Effector memory CD4-positive, alpha-beta T cell (primary cell): Measurements from ENCODE around the gene SMYD2.

ENCODE experiments used
- DNase-seq, 3 donors: peaks; one replicate each; pipeline ENCODE4 v3.0.0-alpha.2; 2020
- H3K27ac ChIP-seq: 2 replicates; pipeline ENCODE4 v1.7.0; 2013; ENCODE audit warnings: mild to moderate bottlenecking, low read length, moderate library complexity; ENCODE audit not compliant: insufficient read depth, poor library complexity, severe bottlenecking
- H3K27me3 ChIP-seq: replicated peaks from 2 replicates; pipeline ENCODE4 v1.7.0; 2013; ENCODE audit warnings: mild to moderate bottlenecking, low read length; ENCODE audit not compliant: insufficient read depth, control insufficient read depth, poor library complexity, severe bottlenecking
- H3K36me3 ChIP-seq: 2 replicates; pipeline ENCODE4 v1.7.0; 2013; ENCODE audit warnings: mild to moderate bottlenecking, low read length, moderate library complexity; ENCODE audit not compliant: control insufficient read depth, insufficient read depth
- H3K4me1 ChIP-seq: 2 replicates; pipeline ENCODE4 v1.7.0; 2013; ENCODE audit warnings: low read length, mild to moderate bottlenecking; ENCODE audit not compliant: control insufficient read depth, insufficient read depth, poor library complexity, severe bottlenecking
- H3K4me3 ChIP-seq: 2 replicates; pipeline ENCODE4 v1.7.0; 2013; ENCODE audit warnings: low read length, low read depth, mild to moderate bottlenecking; ENCODE audit not compliant: insufficient read depth, poor library complexity, severe bottlenecking
- H3K9me3 ChIP-seq: 2 replicates; pipeline ENCODE4 v1.7.0; 2013; ENCODE audit warnings: mild to moderate bottlenecking, low read length, moderate library complexity; ENCODE audit not compliant: control insufficient read depth

The SMYD2 gene

GRCh38 chr1:214370615-214371014 is 89.7 kb downstream of the SMYD2 start:
- no peaks in the 10 kb centered on the region for H3K36me3 ChIP-seq
- H3K27ac ChIP-seq = no peak overlapping the region
- no peaks in the 10 kb centered on the region for H3K27me3 ChIP-seq
- H3K4me3 ChIP-seq = no peak overlapping the region
- no peak for DNase-seq
- H3K9me3 ChIP-seq = no peaks in the 10 kb centered on the region
- no peaks in the 10 kb centered on the region for H3K4me1 ChIP-seq

GRCh38 chr1:214372092-214372491 is 91.1 kb downstream of the SMYD2 start:
- Histone ChIP-seq H3K27me3 (no peaks in the 10 kb centered on the region), H3K36me3 (no peaks in the 10 kb centered on the region), H3K27ac (no peak overlapping the region), H3K4me3 (no peak overlapping the region), H3K4me1 (no peaks in the 10 kb centered on the region), H3K9me3 (no peaks in the 10 kb centered on the region)
- no peak for DNase-seq

GRCh38 chr1:214377485-214377884 is 96.5 kb downstream of the SMYD2 start:
- H3K4me1 ChIP-seq = no peaks in the 10 kb centered on the region
- no peaks in the 10 kb centered on the region for H3K27me3 ChIP-seq
- no peaks in the 10 kb centered on the region for H3K36me3 ChIP-seq
- no peak overlapping the region for H3K27ac ChIP-seq
- H3K9me3 ChIP-seq = no peaks in the 10 kb centered on the region
- H3K4me3 ChIP-seq = no peak overlapping the region
- DNase-seq = no peak

GRCh38 chr1:214377886-214378285 is 96.9 kb downstream of the SMYD2 start:
- no peaks in the 10 kb centered on the region for H3K36me3 ChIP-seq
- no peak overlapping the region for H3K4me3 ChIP-seq
- no peak for DNase-seq
- H3K27ac ChIP-seq = no peak overlapping the region
- no peaks in the 10 kb centered on the region for H3K4me1 ChIP-seq
- H3K9me3 ChIP-seq = no peaks in the 10 kb centered on the region
- no peaks in the 10 kb centered on the region for H3K27me3 ChIP-seq

DNA sequence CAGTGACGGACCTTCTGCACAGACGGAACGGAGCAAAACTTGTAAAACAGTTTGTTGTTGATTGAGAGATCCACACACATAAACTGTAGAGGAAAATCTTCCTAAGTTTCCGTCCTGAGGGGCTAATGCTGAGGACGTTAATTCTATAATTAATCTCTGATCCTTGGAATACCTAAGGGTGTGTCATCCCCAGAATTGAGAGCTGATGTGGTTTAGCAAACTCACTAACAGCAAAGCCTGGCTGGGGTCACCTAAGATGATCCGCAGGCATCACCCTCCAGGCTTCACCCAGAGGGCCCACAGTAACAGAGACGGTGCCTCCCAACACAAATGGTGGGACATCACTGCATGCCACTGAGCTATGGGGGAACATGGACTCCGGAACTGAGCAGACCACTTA is 97.5 kb downstream of the SMYD2 start:
- no peak overlapping the region for H3K27ac ChIP-seq
- no peak overlapping the region for H3K4me3 ChIP-seq
- no peak for DNase-seq
- no peaks in the 10 kb centered on the region for H3K4me1 ChIP-seq
- H3K36me3 ChIP-seq = no peaks in the 10 kb centered on the region
- no peaks in the 10 kb centered on the region for H3K27me3 ChIP-seq
- H3K9me3 ChIP-seq = no peaks in the 10 kb centered on the region

DNA sequence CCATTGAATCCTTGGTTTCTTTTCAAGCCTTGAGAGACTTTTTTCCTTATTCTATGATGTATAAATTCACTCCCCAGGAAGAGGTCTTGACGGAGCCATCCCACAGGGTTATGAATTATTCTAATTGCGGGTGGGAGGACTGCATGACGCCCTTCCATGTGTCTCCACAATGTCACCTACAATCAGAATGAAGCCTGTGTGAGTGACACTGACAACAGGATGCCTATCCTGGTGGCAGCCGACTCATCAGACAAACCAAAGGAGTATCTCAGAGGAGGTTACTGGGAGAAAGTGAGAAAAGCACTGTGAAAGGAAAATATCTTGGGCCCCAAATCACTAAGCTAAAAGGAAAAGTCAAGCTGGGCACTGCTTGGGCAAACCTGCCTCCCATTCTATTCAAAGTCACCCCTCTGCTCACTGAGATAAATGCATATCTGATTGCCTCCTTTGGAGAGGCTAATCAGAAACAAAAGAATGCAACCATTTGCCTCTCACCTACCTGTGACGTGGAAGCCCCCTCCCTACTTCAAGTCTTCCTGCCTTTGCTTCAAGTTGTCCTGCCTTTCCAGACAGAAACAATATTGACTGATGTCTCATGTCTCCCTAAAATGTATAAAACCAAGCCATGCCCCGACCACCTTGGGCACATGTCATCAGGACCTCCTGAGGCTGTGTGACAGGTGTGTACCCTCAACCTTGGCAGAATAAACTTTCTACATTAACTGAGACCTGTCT is 98.4 kb downstream of the SMYD2 start:
- Histone ChIP-seq H3K27ac (no peak overlapping the region), H3K4me3 (no peak overlapping the region), H3K9me3 (no peaks in the 10 kb centered on the region), H3K4me1 (no peaks in the 10 kb centered on the region), H3K36me3 (no peaks in the 10 kb centered on the region), H3K27me3 (no peaks in the 10 kb centered on the region)
- no peak for DNase-seq

- H3K9me3 ChIP-seq = no peaks in the 10 kb centered on the region
- H3K36me3 ChIP-seq = no peaks in the 10 kb centered on the region
- no peak overlapping the region for H3K4me3 ChIP-seq
- DNase-seq = no peak
- H3K4me1 ChIP-seq = no peaks in the 10 kb centered on the region
- no peaks in the 10 kb centered on the region for H3K27me3 ChIP-seq
- H3K27ac ChIP-seq = no peak overlapping the region
These were observed 99.4 kb downstream of the SMYD2 start for GRCh38 chr1:214380396-214380795.

DNA sequence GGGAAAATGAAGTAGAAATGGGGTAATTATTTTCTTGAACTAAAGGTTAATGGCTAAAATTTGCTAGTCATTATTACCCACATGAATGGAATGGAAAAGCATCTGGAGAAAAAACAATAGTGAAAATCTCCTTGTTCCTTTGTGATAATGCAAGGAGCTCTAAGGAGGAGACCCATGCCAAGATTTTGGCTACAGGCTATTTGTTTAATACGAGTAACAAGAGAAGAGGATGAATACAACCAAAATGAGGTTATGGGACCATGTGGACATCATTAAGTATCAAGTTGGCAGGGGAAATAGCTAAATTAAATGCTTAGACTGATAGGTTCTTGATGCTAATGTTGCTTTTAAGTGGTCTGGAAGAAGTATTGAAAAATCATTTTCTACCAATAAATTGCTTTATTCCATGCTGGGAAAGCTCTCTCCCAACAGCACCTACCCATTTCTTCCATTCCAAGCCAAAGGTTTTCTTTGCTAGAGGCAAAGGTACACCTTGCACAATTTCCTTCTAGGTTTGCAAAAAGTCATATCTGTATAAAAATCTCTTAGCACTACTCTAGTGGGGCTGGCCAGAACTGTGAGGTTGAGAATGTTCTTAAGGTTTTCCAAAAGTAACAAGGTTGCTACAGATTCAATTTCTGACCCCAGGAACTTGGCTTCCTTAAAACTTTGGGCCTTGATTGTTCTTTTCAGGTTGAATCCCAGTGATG is 100.2 kb downstream of the SMYD2 start:
- Histone ChIP-seq H3K9me3 (no peaks in the 10 kb centered on the region), H3K4me3 (no peak overlapping the region), H3K27me3 (no peaks in the 10 kb centered on the region), H3K36me3 (no peaks in the 10 kb centered on the region), H3K4me1 (no peaks in the 10 kb centered on the region), H3K27ac (no peak overlapping the region)
- DNase-seq = no peak

DNA sequence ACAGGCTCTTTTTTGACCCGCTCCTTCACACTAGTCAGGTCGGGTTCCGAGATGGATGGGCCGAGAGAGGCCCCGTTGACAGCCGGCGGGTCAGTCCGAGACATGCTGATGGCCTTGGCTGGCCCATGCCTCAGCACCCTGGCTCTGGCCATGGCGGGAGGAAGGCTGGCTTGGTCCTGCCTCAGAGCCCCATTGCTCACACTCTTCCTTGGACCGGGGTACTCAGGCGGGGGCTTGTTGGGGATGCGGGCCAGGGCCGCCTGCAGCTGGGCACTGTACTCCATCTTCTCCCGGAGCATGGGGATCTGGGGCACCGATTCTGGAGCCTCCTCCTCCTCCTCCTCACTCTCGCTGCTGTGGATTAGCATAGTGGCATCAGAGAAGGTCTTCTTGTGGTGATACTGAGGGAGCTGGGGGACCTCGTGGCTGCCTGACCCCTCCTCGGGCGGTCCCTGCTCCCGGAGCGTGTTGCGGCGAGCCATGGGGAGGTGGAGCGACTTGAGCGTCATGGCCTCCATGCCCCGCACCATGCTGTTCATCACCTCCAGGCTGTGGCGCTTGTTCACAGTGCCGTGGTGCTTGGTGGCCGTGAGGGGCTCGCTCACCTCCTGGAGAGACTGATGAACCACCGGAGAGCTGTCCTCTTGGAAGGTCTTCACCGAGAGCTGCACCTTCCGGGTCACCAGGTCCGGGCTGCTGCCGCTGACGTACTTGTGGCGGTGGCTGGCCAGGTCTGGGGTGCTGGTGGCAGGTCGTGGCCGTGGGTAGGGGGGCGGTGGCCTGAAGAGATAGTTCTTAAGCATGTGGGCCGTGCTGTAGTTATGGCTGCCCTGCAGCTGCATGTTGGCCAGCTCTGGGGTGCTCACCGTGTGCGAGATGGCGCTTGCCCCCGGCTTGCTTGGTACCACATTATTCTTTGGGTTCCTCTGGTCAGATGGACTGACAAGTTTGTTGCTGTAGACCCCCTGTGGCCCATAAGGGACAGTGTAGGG is 102.7 kb downstream of the SMYD2 start:
- Histone ChIP-seq H3K9me3 (no peaks in the 10 kb centered on the region), H3K4me3 (no peak overlapping the region), H3K27me3 (no peaks in the 10 kb centered on the region), H3K27ac (no peak overlapping the region), H3K4me1 (no peaks in the 10 kb centered on the region), H3K36me3 (no peaks in the 10 kb centered on the region)
- DNase-seq = no peak
